ENCODE results near the gene CMIP. TPM values are rescaled to one million over a fixed set of nuclear protein-coding genes. Genes with fewer than 3 reads are reported as not detected.

Gene CMIP
- total RNA-seq, 1 donor from 2014 or later, result 27.7 TPM

GRCh38 chr16:81554979-81555378 lies 110.4 kb downstream of the CMIP start:
- no peak overlapping the region for H3K4me3 ChIP-seq (ENCODE audit: low read depth, low read length)
- TF ChIP-seq CTCF (IDR thresholded peaks at IDR 0.05; ENCODE audit: insufficient read depth, low read length, poor library complexity, severe bottlenecking), result no peak
- no peaks in the 10 kb centered on the region for H3K27me3 ChIP-seq (ENCODE audit: control insufficient read depth, insufficient read depth, low read length)
- H3K36me3 ChIP-seq (ENCODE audit: control insufficient read depth, insufficient read depth, low read length), result no peaks in the 10 kb centered on the region
- DNase-seq (ENCODE audit: low read depth), result no peak

GRCh38 chr16:81555660-81556059 lies 111.1 kb downstream of the CMIP start:
- no peak overlapping the region for H3K4me3 ChIP-seq (ENCODE audit: low read depth, low read length)
- DNase-seq (ENCODE audit: low read depth), result no peak
- H3K27me3 ChIP-seq (ENCODE audit: control insufficient read depth, insufficient read depth, low read length), result no peaks in the 10 kb centered on the region
- no peak for TF ChIP-seq CTCF (IDR thresholded peaks at IDR 0.05; ENCODE audit: insufficient read depth, low read length, poor library complexity, severe bottlenecking)
- H3K36me3 ChIP-seq (ENCODE audit: control insufficient read depth, insufficient read depth, low read length), result no peaks in the 10 kb centered on the region

GRCh38 chr16:81556715-81557284 lies 112.2 kb downstream of the CMIP start:
- TF ChIP-seq CTCF (IDR thresholded peaks at IDR 0.05; ENCODE audit: insufficient read depth, low read length, poor library complexity, severe bottlenecking), result no peak
- Histone ChIP-seq H3K36me3 (ENCODE audit: control insufficient read depth, insufficient read depth, low read length) (no peaks in the 10 kb centered on the region), H3K27me3 (ENCODE audit: control insufficient read depth, insufficient read depth, low read length) (no peaks in the 10 kb centered on the region), H3K4me3 (ENCODE audit: low read depth, low read length) (no peak overlapping the region)
- DNase-seq (ENCODE audit: low read depth), result no peak

- no peaks in the 10 kb centered on the region for H3K27me3 ChIP-seq (ENCODE audit: control insufficient read depth, insufficient read depth, low read length)
- DNase-seq (ENCODE audit: low read depth), result no peak
- TF ChIP-seq CTCF (IDR thresholded peaks at IDR 0.05; ENCODE audit: insufficient read depth, low read length, poor library complexity, severe bottlenecking), result no peak
- no peak overlapping the region for H3K4me3 ChIP-seq (ENCODE audit: low read depth, low read length)
- no peaks in the 10 kb centered on the region for H3K36me3 ChIP-seq (ENCODE audit: control insufficient read depth, insufficient read depth, low read length)
Measured at GRCh38 chr16:81558077-81558443, 113.5 kb downstream of the CMIP start.

GRCh38 chr16:81558444-81559175 lies 114.0 kb downstream of the CMIP start:
- Histone ChIP-seq H3K36me3 (ENCODE audit: control insufficient read depth, insufficient read depth, low read length) (no peaks in the 10 kb centered on the region), H3K4me3 (ENCODE audit: low read depth, low read length) (no peak overlapping the region), H3K27me3 (ENCODE audit: control insufficient read depth, insufficient read depth, low read length) (no peaks in the 10 kb centered on the region)
- TF ChIP-seq CTCF (IDR thresholded peaks at IDR 0.05; ENCODE audit: insufficient read depth, low read length, poor library complexity, severe bottlenecking), result no peak
- DNase-seq (ENCODE audit: low read depth), result no peak
